NCI-H128 (cell line): ENCODE measurements around the gene FHOD1.

Experiments used
- DNase-seq: peaks from one replicate; lab custom pipeline; 2025; ENCODE audit not compliant: unreplicated experiment; lab: John Stamatoyannopoulos, UW

FHOD1 gene

DNA sequence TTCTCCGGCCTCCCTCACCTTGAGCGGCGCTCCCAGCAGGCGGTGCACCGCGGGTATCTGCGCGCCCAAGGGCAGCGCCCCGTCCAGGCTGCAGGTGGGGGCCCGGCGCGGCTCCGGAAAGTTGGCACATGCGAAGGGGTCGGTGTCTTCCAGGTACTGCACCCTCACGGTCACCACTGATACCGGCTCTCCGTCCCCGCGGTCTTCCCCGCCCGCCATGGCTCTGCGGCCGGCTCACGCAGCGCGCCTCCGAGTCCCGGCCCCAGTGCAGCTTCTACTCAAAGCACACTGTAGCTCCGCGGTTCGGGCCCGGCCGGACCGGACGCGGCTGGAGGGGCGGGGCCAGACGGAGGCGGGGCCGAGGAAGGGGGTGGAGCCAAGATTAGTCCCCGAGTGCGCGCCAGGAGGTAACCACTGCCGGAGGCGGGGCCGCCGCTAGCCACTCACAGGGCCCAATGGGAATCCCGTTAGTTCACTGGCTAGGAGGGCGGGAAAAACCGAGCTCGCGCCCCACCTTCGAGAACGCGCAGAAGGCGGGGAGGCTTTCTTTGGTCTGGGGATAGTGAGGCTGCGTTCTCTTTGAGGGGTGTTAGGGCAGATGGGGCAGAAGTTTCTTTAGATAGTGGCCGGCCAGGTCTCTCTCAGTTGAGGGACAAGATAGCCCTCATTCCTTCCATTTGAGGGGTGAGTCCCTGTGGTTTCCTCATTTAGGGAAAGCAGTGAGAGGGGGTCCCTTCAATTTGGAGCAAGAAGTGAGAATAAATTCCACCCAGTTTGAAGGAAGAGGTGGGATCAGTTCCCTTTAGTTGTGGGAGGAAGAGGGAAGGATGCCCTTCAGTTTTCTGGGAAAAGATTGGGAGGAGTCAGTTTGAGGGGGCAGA lies at the start of gene FHOD1:
TSS of gene FHOD1 (minus strand) at position 290 of the 881 bp plus-strand sequence. CDS start at position 219, 71 bp downstream.
- peak; percentile 72 for DNase-seq

DNA sequence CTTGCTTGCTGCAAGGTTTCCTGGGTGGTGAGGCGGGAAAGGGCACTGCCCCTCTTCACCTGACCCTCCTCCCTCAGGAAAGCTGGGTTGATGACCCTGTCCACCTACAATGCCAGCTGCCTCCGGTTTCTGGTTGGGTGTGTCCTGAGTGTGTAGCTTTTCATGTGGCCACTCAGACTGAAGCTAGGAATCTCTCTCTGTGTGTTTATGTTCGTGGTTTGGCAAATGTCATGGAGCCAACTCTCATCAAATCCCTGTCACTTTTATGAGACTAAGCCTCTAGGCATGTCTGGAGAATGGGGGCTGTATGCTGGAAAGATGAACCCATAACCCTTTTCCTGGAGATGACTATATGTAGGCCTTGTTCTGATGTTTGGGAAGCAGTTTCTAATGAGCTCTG lies 49.1 kb upstream of the FHOD1 start:
- no peak for DNase-seq

DNA sequence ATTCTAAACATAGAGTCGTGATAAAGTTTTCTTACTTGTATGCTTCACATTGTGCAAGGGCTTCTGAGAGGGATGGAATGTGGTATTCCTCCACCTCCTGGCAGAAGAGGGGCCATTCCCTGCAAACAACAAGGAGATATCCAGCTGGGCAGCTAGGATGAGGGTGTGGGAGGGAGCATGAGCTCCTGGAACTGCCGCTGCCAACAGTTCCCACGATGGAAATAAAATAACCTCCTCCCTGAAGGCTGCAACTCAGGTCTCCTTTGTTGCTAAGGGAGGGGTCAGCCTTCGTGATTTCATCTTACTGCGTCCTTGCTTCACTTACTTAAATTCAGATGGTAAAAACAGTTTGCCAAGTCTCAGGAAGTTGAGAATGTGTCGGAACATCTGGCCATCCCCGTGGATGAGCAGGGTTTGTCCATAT lies 47.7 kb upstream of the FHOD1 start:
- no peak for DNase-seq

DNA sequence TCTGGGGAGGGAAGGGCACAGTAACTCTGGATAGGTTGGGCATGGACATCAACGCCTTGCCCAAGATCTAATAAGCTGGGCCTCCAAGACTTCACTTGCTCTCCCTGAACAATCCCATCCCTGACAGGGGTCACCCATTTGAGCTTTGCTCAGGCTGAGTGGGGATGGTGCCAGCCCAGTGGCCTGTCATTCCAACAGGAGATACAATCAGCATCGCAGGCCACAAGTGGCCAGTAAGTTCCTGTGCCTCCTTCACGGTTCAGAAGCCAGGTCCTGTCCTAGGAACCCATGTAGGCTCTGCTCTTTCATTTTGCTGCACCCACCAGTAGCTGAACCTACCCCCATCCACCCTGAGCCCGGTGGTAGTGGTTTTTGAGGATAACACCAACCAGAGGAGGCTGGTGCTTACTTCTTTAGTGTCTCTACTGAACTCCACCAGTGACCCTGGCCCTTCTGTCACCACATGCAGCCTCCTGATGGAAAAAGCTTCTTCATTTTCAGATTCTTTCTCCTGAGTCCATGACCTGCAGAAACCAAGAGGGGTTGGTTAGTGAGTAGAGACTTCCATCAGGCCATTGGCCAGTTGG lies 47.0 kb upstream of the FHOD1 start:
- DNase-seq = no peak

DNA sequence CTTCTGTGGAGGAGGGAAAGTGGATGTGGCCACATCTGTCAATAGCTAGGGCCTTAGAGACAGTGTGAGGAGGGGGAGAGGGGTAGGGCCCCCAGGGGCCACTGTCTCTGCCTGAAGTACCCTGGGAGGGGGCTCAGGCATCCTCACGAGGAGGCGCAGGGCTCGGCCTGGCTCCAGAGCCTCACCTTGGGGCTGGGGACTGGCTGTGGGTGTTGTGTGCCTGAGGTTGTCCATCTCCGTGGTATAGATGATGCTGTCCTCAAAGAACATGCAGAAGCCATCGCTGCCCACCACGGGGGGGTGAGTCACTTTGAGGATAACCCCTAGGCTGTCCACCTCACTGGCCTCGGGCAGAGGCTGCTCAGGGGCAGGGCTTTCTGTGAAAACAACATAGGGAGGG lies 44.2 kb upstream of the FHOD1 start:
- no peak for DNase-seq

DNA sequence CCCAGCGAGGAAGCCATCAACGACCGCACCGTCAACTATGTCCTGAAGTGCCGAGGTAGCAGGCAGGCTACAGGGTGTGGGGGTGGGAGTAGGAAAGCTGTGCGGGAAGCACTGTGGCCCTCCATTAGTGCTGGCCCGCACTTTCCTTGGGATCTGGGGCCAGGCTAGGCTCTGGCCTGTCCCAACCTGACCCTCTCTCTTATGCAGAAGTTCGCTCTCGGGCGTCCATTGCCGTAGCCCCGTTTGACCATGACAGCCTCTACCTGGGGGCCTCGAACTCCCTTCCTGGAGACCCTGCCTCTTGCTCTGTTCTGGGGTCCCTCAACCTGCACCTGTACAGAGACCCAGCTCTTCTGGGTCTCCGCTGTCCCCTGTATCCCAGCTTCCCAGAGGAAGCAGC lies 40.7 kb upstream of the FHOD1 start:
- no peak for DNase-seq

DNA sequence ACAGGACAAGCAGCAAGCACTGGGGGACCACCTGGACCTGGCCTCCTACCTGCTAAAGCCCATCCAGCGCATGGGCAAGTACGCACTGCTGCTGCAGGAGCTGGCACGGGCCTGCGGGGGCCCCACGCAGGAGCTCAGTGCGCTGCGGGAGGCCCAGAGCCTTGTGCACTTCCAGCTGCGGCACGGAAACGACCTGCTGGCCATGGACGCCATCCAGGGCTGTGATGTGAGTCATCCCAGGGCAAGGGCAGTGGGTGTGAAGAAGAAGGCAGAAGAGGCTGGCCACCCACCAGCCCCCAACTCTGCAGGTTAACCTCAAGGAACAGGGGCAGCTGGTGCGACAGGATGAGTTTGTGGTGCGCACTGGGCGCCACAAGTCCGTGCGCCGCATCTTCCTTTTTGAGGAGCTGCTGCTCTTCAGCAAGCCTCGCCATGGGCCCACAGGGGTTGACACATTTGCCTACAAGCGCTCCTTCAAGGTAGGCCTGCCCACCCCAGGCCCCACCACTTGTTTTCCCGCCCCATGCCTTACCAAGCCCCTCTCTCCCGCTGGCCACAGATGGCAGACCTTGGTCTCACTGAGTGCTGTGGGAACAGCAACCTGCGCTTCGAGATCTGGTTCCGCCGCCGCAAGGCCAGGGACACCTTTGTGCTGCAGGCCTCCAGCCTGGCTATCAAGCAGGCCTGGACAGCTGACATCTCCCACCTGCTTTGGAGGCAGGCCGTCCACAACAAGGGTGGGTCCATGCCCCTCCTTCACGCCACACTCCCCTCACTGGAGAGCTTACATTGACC lies 39.4 kb upstream of the FHOD1 start:
- no peak for DNase-seq

DNA sequence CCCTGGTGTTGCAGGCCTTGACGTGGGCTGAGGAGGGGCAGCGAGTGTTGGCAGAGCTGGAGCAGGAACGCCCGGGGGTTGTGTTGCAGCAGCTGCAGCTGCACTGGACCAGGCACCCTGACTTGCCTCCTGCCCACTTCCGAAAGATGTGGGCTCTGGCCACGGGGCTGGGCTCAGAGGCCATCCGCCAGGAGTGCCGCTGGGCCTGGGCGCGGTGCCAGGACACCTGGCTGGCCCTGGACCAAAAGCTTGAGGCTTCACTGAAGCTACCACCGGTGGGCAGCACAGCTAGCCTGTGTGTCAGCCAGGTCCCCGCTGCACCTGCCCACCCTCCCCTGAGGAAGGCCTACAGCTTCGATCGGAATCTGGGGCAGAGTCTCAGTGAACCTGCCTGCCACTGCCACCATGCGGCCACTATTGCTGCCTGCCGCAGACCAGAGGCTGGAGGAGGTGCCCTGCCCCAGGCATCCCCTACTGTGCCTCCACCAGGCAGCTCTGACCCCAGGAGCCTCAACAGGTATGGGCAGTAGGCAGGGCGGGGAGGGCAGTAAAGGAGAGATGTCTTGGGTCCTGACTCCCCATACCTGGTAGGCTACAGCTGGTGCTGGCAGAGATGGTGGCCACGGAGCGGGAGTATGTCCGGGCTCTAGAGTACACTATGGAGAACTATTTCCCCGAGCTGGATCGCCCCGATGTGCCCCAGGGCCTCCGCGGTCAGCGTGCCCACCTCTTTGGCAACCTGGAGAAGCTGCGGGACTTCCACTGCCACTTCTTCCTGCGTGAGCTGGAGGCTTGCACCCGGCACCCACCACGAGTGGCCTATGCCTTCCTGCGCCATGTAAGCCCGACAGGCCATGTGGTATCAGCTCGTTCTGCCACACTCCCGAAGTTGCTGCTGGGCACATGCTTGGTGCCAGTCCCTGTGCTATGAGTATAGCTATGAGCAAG lies 37.7 kb upstream of the FHOD1 start:
- peak; percentile 11 for DNase-seq

DNA sequence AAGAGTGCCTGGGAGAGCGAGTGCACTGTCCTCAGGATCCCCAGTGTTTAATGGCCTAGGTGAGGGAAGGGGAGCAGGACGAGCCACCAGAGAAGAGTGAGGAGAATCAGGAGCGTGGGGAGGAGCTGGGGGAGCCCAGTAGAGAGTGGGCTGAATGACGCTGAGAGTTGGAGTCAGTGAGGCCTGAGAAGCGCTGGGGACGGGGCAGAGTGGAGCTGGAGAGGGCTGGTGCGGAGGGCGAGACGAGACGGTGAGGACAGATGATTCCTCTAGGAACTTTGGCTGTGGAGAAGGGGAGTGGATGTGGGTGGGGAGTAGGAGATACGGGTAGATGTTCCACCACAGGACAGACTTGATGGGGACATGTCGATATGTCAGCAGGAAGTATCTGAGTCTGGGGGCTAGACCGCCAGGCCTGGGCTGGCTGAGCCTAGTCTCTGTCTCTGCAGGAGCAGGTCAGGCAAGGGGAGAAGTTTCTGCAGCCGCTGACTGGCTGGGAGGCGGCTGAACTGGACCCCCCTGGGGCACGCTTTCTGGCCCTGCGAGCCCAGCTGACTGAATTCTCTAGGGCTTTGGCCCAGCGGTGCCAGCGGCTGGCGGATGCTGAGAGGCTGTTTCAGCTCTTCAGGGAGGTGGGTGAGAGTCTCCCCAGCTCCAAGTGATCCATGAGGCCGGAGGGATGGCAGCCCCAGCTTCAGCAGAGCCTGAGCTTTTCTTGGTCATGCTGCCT lies 36.7 kb upstream of the FHOD1 start:
- no peak for DNase-seq

DNA sequence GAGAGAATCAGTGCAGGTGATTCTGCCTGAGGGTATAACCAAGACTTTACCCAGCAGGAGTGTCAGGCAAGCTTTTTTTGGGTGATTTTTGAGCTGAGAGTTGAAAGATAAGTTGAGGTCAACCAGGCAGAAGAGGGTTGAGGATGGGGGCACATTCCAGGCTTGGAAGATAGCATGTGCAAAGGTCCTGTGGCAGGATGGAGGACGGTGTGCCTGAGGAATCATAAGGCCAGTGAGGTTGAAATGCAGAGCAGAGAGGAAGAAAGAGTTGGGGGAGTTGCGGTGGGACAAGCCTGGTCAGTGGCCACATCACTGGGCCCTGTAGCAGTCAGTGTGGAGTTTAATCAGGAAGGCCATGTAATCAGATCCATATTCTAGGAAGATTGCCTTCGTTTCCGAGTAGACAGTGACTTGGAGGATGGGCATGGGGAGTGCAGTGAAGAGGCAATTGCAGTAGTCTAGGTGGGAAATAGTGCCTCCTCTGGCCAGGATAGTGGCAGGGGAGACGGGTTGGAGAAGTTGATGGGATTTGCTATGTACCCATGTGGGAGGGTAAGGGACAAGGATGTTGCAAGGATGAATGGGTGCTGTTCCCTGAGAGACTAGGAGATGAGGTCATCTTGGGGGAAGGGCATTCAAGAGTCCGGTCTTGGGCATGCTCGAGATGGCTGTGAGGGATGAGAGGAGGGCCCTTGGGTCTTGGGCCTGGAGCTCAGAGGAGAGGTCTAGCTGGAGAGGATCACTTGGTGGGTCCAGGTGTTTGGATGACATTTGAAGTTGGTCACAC lies 36.0 kb upstream of the FHOD1 start:
- no peak for DNase-seq

DNA sequence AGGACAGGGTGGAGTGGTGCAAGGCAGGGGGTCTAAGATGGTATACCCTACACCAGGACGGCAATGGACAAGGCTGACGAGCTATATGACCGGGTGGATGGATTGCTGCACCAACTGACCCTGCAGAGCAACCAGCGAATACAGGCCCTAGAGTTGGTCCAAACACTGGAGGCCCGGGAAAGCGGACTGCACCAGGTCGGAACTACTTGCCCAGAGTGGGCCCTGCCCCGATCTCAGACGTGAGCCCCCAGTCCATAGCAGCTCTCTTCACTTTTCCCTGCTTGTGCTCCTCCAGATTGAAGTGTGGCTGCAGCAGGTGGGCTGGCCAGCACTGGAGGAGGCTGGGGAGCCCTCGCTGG lies 35.1 kb upstream of the FHOD1 start:
- DNase-seq = no peak

DNA sequence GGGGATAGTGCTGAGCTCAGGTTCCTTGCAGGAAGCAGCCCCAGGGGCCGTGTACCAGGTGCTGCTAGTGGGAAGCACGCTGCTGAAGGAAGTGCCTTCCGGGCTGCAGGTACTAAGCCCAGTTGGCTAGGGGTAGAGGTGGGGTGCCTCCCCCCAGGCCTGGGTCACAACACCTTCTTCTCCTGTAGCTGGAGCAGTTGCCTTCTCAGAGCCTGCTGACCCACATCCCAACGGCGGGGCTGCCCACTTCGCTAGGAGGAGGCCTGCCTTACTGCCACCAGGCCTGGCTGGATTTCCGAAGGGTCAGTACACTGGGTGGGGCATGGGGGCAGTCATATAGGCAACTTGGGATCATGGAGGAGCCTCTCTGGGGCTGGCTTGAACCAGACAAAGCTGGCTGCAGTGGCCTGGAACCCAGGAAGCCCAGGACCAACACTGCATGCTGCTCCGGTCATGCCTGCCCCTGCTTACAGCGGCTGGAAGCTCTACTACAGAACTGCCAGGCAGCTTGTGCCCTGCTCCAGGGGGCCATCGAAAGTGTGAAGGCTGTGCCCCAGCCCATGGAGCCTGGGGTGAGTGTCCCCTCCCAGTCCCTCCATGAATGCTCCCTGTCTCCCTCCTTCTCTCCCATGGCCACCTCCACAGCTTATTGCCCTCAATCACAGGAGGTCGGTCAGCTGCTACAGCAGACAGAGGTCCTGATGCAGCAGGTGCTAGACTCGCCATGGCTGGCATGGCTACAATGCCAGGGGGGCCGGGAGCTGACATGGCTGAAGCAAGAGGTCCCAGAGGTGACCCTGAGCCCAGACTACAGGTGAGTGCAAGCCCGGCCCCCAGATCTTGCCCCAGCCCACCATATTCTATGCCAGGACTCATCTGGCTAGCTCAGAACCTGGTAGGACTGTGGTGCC lies 34.5 kb upstream of the FHOD1 start:
- DNase-seq = no peak

DNA sequence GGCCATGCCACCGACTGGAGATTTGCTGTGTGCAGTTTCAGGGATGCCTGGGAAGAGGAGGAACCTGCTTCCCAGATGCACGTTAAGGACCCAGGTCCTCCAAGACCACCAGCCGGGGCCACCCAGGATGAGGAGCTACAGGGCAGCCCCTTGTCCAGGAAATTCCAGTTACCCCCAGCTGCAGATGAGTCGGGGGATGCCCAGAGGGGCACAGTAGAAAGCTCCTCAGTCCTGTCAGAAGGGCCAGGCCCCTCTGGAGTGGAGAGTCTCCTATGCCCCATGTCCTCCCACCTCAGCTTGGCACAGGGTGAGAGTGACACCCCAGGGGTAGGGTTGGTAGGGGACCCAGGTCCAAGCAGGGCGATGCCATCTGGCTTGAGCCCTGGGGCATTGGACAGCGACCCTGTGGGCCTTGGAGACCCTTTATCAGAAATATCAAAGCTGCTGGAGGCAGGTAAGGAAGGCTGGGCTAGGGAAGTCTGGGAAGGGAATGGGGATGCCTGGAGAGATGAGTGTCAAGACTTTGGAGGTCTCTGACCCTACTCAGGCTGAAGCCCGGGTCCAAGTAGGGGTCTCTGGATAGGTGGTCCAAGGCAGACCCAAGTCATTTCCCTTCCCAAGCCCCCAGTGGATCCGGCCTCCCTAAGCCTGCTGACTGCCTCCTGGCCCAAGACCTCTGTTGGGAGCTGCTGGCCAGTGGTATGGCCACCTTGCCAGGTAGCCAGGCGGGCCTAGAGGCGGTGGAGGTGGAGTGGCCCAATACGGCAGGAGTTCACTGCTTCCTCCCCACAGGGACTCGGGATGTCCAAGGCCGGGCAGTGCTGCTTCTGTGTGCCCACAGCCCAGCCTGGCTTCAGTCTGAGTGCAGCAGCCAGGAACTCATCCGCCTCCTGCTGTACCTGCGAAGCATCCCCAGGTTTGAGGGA lies 33.1 kb upstream of the FHOD1 start:
- no peak for DNase-seq

DNA sequence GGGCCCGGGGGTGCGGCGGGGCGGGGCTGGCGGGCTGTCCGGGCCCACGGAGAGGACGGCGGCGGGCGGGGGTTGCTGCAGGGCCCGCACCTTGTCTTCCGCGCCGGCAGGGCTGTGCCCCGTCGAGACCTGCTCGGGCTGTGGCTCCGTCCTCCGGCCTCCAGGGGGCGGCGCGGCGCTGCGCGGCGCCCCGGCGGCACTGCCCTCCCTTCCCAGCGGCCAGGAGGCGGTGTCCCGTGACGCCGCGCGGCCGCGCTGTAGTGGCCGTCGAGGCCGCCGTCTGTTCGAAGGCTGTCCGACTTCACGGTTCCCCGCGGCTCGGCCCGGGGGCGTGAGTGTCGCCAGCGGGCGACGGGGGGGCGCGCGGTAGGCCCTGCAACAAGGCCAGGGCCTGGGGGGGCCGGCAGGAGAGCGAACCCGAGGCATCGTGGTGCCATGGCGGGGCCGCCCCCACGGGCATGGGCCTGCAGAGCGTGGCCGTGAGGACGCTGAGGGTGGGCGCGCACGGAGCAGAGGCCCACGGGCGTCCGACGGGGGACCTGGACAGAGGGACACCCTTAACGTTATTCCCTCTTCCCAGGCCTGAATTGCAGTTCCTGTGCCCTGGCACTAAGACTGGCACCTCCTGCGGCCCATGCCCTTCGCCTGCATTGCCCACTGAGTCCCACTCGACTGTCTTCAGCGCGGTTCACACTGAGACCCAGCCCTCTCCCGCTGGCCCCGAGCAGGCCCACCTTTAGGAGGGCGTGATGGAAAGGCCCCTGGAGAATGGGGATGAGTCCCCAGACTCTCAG lies 32.2 kb upstream of the FHOD1 start, which contains the start of gene PLEKHG4:
TSS of gene PLEKHG4 (plus strand) at position 237 of the 794 bp plus-strand sequence. CDS start at position 750, 513 bp downstream.
- peak; percentile 10 for DNase-seq

DNA sequence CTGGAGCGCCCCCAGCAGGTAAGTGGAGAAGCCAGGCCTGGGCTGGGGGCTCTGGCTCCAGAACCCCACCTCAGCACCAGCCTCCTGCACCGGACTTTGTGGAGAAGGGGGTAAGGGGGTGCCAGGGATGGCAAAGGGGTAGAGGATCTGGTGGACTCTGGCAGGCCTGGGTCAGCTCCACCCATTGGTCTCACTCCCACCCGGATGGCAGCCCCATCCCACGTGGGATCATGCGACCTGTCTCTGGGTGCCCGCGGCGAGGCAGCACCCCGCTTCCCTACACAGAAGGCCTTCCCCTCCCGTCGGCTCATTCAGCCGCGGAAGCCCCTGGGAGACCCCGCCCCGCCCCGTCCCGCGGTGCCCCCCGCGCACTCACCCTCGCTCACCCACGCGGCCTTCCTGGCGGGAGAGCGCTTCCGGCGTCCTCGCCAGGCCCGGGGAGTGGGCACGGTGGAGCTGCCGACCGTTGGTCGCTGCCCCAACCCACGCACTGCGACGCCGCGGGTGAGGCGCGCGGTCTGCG lies 31.6 kb upstream of the FHOD1 start:
- DNase-seq = no peak
